H1 (cell line): ENCODE results near the gene SLC7A6OS. TPM values are rescaled to one million over a fixed set of nuclear protein-coding genes. Genes with fewer than 3 reads are reported as not detected.

Experiments used
- polyA plus RNA-seq, 7 experiments: library from polyadenylated mRNA; depleted of rRNA in 3 of 7; stranded (reverse) in 5 of 7; unstranded in 2 of 7; fragments of >200 nt in 5 of 7; fragments of 200-250 nt in 2 of 7; gene quantifications; 1 replicate in 5 of 7; 2 replicates in 1 of 7; 4 replicates in 1 of 7; pipeline versions ENCODE4 v1.2.1 to v1.2.3, GENCODE V29; 2011 to 2013; ENCODE audit warnings: missing spikeins in 2 of 7, mixed read lengths in 2 of 7
- total RNA-seq: library from RNA; stranded (reverse); fragmentation: NEBNext Ultra II Directional; extraction: Animal tissue kit (Norgen Biotek cat#: 25700); gene quantifications from 2 replicates; pipeline ENCODE4 v1.2.1, GENCODE V29; 2021
- TF ChIP-seq, protein P1 (sequence below): IDR thresholded peaks from 2 replicates; pipeline ENCODE4 v1.6.1; 2012; ENCODE audit warnings: low read length, inconsistent platforms

The SLC7A6OS gene
- total and polyA plus RNA-seq, 2 of the 8 experiments (the other 6 are each of a cell fraction or from before 2014, with no cell fraction given) = 7.3 to 21.3 TPM

DNA sequence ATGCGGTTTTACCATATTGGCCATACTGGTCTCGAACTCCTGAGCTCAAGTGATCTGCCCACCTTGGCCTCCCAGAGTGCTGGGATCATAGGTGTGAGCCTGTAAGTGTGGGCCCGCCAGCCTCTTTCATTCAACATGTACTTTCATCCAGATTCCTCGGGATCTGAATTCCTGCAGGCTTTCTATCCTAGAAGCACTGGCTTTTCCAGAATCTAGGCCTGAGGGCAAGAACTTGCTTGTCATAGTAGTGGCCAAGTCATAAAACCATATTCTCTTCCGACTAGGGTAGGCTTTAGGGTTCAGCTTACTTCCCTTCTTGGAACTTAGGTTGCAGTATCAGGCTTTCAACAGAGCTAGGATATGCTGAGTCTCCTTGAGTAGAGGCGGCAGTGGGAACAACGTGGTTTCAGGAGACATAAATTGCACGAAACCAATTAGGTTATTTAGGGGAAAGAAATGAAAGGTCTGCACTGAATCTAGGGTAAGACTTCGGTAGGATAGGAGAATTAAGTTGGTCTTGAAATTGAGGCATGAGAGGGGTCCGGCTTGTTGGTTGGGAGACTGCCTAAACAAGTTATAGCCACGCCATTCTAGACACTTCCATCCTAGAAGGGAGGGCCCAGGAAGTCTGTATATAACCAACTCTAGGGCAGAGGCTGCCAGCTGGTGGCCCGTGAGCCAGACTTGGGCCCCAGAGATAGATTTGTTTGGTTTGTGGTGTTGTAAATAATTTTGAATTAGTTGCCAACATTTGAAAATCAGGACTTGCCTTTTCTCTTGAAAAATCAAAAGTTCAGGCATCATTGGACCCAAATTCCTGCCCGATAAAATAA is 30.8 kb downstream of the SLC7A6OS start (continued):
- TF ChIP-seq, protein P1, sequence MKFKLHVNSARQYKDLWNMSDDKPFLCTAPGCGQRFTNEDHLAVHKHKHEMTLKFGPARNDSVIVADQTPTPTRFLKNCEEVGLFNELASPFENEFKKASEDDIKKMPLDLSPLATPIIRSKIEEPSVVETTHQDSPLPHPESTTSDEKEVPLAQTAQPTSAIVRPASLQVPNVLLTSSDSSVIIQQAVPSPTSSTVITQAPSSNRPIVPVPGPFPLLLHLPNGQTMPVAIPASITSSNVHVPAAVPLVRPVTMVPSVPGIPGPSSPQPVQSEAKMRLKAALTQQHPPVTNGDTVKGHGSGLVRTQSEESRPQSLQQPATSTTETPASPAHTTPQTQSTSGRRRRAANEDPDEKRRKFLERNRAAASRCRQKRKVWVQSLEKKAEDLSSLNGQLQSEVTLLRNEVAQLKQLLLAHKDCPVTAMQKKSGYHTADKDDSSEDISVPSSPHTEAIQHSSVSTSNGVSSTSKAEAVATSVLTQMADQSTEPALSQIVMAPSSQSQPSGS = no peak
